A549 (cell line): ENCODE measurements around the gene RGL3. TPM values are rescaled to one million over a fixed set of nuclear protein-coding genes. Genes with fewer than 3 reads are reported as not detected.
"Not testable (repeated sequence)": the region's sequence is repeated elsewhere in the genome, so short reads cannot be mapped to it uniquely, and the experiment has no call there.

Source experiments
- ATAC-seq, 2 experiments: fragments of 200-7000 bp in 1 of 2; fragments of >200 bp in 1 of 2; cut with Nextera tagmentation in 1 of 2; cut with Tn5 transposase in 1 of 2; 3 replicates each; pipeline versions ENCODE4 v1.8.0 to v1.9.1; 2018 to 2020; ENCODE audit warnings: mild to moderate bottlenecking in 1 of 2, moderate library complexity in 1 of 2
- CTCF ChIA-PET: fragments of 300-600 bp; sonication (Branson Sonifier 250); formaldehyde crosslinking; extraction: SDS; loops from one replicate; lab custom pipeline; 2021; ENCODE audit warnings: antibody characterized with exemption, inconsistent platforms; lab: Yijun Ruan, JAX
- POLR2A ChIA-PET: fragments of 350-600 bp; formaldehyde crosslinking; extraction: SDS; loops from one replicate; lab custom pipeline; 2021; ENCODE audit warnings: antibody characterized with exemption, inconsistent platforms; lab: Yijun Ruan, JAX
- DNase-seq, 2 experiments: peaks; one replicate each; pipeline versions ENCODE4 v3.0.0 to v3.0.0-alpha.2; 2011 to 2016; ENCODE audit warnings: low read depth in 1 of 2, low spot score in 1 of 2
- FAIRE-seq: peaks from 2 replicates; lab custom pipeline; 2011; peaks lifted over from hg19 to GRCh38; lab: Jason Lieb, UNC
- H3K27ac ChIP-seq, 2 experiments: fragments of >200 bp; sonication (Bioruptor Twin); formaldehyde crosslinking; 3 replicates each; pipeline ENCODE4 v1.5.1; 2016 to 2017
- H3K4me1 ChIP-seq: fragments of >200 bp; sonication (Bioruptor Twin); formaldehyde crosslinking; 3 replicates; pipeline ENCODE4 v1.6.1; 2016
- H3K4me2 ChIP-seq: fragments of >200 bp; sonication (Bioruptor Twin); formaldehyde crosslinking; 3 replicates; pipeline ENCODE4 v1.6.1; 2016
- H3K4me3 ChIP-seq: fragments of >200 bp; sonication (Bioruptor Twin); formaldehyde crosslinking; 3 replicates; pipeline ENCODE4 v1.5.1; 2016
- H3K9me3 ChIP-seq: fragments of >200 bp; sonication (Bioruptor Twin); formaldehyde crosslinking; 3 replicates; pipeline ENCODE4 v1.6.1; 2016
- BCL3 ChIP-seq: fragments of >200 bp; sonication (Bioruptor Twin); formaldehyde crosslinking; IDR thresholded peaks from 3 replicates; pipeline ENCODE4 v1.6.1; 2016
- E2F6 ChIP-seq: IDR thresholded peaks from 2 replicates; pipeline ENCODE4 v1.6.1; 2012; ENCODE audit warnings: low read depth, borderline replicate concordance
- EHMT2 ChIP-seq: fragments of 200-600 bp; sonication (generic); IDR thresholded peaks from 2 replicates; pipeline ENCODE4 v1.6.1; 2016; ENCODE audit warnings: antibody characterized with exemption, low read depth, mild to moderate bottlenecking, moderate library complexity
- ELK1 ChIP-seq: fragments of 150-350 bp; IDR thresholded peaks from 2 replicates; pipeline ENCODE4 v1.6.1; 2014; ENCODE audit warnings: low read depth, mild to moderate bottlenecking, low read length
- FOXS1 ChIP-seq: fragments of 250-450 bp; sonication (Bioruptor Pico); IDR thresholded peaks from 2 replicates; pipeline ENCODE4 v1.5.0; 2020; ENCODE audit warnings: mild to moderate bottlenecking, moderate library complexity
- GATA3 ChIP-seq: IDR thresholded peaks from 2 replicates; pipeline ENCODE4 v1.6.1; 2012; ENCODE audit warnings: borderline replicate concordance
- HDAC2 ChIP-seq: fragments of 200-600 bp; sonication (generic); IDR thresholded peaks from 2 replicates; pipeline ENCODE4 v1.6.1; 2016
- HOXA7 ChIP-seq: fragments of 250-450 bp; sonication (Bioruptor Pico); IDR thresholded peaks from 2 replicates; pipeline ENCODE4 v1.5.0; 2020; ENCODE audit warnings: mild to moderate bottlenecking, moderate library complexity
- JUNB ChIP-seq: fragments of >200 bp; sonication (Bioruptor Twin); formaldehyde crosslinking; IDR thresholded peaks from 2 replicates; pipeline ENCODE4 v1.6.1; 2016
- KDM5A ChIP-seq: fragments of 200-600 bp; sonication (generic); IDR thresholded peaks from 2 replicates; pipeline ENCODE4 v1.6.1; 2016; ENCODE audit warnings: antibody characterized with exemption, mild to moderate bottlenecking
- MAX ChIP-seq: IDR thresholded peaks from 2 replicates; pipeline ENCODE4 v1.6.1; 2012
- MYC ChIP-seq: IDR thresholded peaks from 2 replicates; pipeline ENCODE4 v1.6.1; 2012; ENCODE audit warnings: mild to moderate bottlenecking, inconsistent platforms, low read length, improper control_type of control experiment, borderline replicate concordance
- NR3C1 ChIP-seq: fragments of >200 bp; sonication (Bioruptor Twin); formaldehyde crosslinking; IDR thresholded peaks from 3 replicates; pipeline ENCODE4 v1.6.1; 2017
- PHF8 ChIP-seq: fragments of 200-600 bp; sonication (generic); IDR thresholded peaks from 2 replicates; pipeline ENCODE4 v1.6.1; 2016; ENCODE audit warnings: low read depth, mild to moderate bottlenecking, antibody characterized with exemption, moderate library complexity, borderline replicate concordance
- RAD21 ChIP-seq, 2 experiments: fragments of >200 bp in 1 of 2; sonication (Bioruptor Twin) in 1 of 2; formaldehyde crosslinking in 1 of 2; IDR thresholded peaks in 1 of 2; conservative IDR thresholded peaks in 1 of 2; 2 replicates in 1 of 2; 3 replicates in 1 of 2; pipeline ENCODE4 v1.6.1; 2012 to 2018; ENCODE audit warnings: inconsistent platforms in 1 of 2
- RNF2 ChIP-seq: fragments of 200-600 bp; sonication (generic); IDR thresholded peaks from 2 replicates; pipeline ENCODE4 v1.6.1; 2016; ENCODE audit warnings: low read depth, mild to moderate bottlenecking, antibody characterized with exemption, moderate library complexity, borderline replicate concordance
- SMC3 ChIP-seq: fragments of >200 bp; sonication (Bioruptor Twin); formaldehyde crosslinking; IDR thresholded peaks from 3 replicates; pipeline ENCODE4 v1.6.1; 2018; ENCODE audit warnings: inconsistent platforms
- ZC3H11A ChIP-seq: fragments of 450-650 bp; IDR thresholded peaks from 2 replicates; pipeline ENCODE4 v1.6.1; 2014; ENCODE audit warnings: antibody characterized with exemption, mild to moderate bottlenecking
- ZFP36 ChIP-seq: fragments of 450-650 bp; IDR thresholded peaks from 2 replicates; pipeline ENCODE4 v1.6.1; 2014; ENCODE audit warnings: borderline replicate concordance; ENCODE audit not compliant: partially characterized antibody
- WGBS: methylation state at CpG from one replicate; pipeline ENCODE4 v1.1.6; 2017; ENCODE audit errors: missing lambda C conversion rate; 5-methylcytosine and 5-hydroxymethylcytosine counted together
- polyA plus RNA-seq, 4 experiments: library from polyadenylated mRNA; depleted of rRNA in 3 of 4; stranded (reverse); fragments of >200 nt; fragmentation: RNase III in 1 of 4; extraction: RNeasy Plus Mini Kit Qiagen cat#74134 plus additional on column Dnase treatment in 1 of 4; gene quantifications; 2 replicates in 3 of 4; 3 replicates in 1 of 4; pipeline ENCODE4 v1.2.3, GENCODE V29; 2011 to 2017

The RGL3 gene
- polyA plus RNA-seq, 2 of the 4 experiments (the other 2 are of a cell fraction): 1.5 to 3.7 TPM

- peak; percentile 49 to 63; a peak in 5 of 6 replicates for ATAC-seq
- ChIA-PET POLR2A (interaction anchor here (0.7 to 1.4 kb wide), 7 partner anchors 11 to 90 kb away, joined by 3 to 9 read pairs (median 3); partner anchors contain the start of genes CCDC159, EPOR, RGL3 and SWSAP1), CTCF (interaction anchor here (0.6 to 1.9 kb wide), 15 partner anchors 8 to 141 kb away, joined by 3 to 7 read pairs (median 4); partner anchors contain the start of gene RGL3)
- 0 out of 2 replicates have a peak, but pooled peaks have one; percentile 4 for TF ChIP-seq E2F6
- no peak for TF ChIP-seq FOXS1 (CRISPR knock-in tag)
- TF ChIP-seq MAX: no peak
- no peak for TF ChIP-seq GATA3
- DNase-seq: peak in 1 of 2 experiments; percentile 28
- peaks cover 13% of the 10 kb centered on the region; the same call in 2 of the 3 replicates for H3K4me1 ChIP-seq
- peak overlapping the region; percentile 95 for H3K4me2 ChIP-seq
- FAIRE-seq: no peak
- H3K27ac ChIP-seq: peak overlapping the region; percentile 66 to 89
- peak overlapping the region; percentile 46 for H3K4me3 ChIP-seq
- no peaks in the 10 kb centered on the region for H3K9me3 ChIP-seq
- WGBS: no CpG with 5 or more reads among the region's 9 CpGs
Measured at GRCh38 chr19:11434703-11435056, 15.6 kb upstream of the RGL3 start.

- H3K4me3 ChIP-seq, H3K4me2 ChIP-seq, DNase-seq, ATAC-seq, H3K27ac ChIP-seq, FAIRE-seq, H3K9me3 ChIP-seq, POLR2A ChIA-PET: not testable (repeated sequence)
- peaks cover 13% of the 10 kb centered on the region; the same call in 2 of the 3 replicates for H3K4me1 ChIP-seq
- CTCF ChIA-PET: interaction anchor here (0.7 to 7.1 kb wide), 2 partner anchors 52 to 988 kb away, joined by 3 to 34 read pairs; no protein-coding TSS in a partner anchor
- WGBS: 89% methylated on average over 3 of the region's 3 CpGs
Measured at GRCh38 chr19:11433526-11433925, 14.4 kb upstream of the RGL3 start.

- CTCF ChIA-PET: interaction anchor here (1.0 to 1.3 kb wide), 3 partner anchors 8 to 56 kb away, joined by 3 to 4 read pairs (median 3); partner anchors contain the start of genes ODAD3 and PRKCSH
- H3K4me3 ChIP-seq: no peak overlapping the region
- FAIRE-seq (no peak), ATAC-seq (no peak), DNase-seq (no peak)
- no peaks in the 10 kb centered on the region for H3K4me1 ChIP-seq
- 82% methylated on average over 16 of the region's 19 CpGs for WGBS
- POLR2A ChIA-PET: no interaction called here
- H3K27ac ChIP-seq: no peak overlapping the region
- no peaks in the 10 kb centered on the region for H3K9me3 ChIP-seq
- TF ChIP-seq JUNB: no peak
- TF ChIP-seq EHMT2: no peak
- no peak for TF ChIP-seq RAD21 (conservative IDR thresholded peaks at IDR 0.05 in 1 of 2, IDR thresholded peaks at IDR 0.05 in 1 of 2)
- no peak for TF ChIP-seq ELK1
- no peak for TF ChIP-seq RNF2
- TF ChIP-seq E2F6: no peak
- no peak for TF ChIP-seq SMC3
- no peak for TF ChIP-seq MAX
- no peak for TF ChIP-seq MYC
- TF ChIP-seq ZFP36: no peak
- no peak overlapping the region for H3K4me2 ChIP-seq
Measured at GRCh38 chr19:11426656-11427055, 7.5 kb upstream of the RGL3 start.

- ATAC-seq: no peak
- 84% methylated on average over 24 of the region's 28 CpGs for WGBS
- CTCF ChIA-PET: interaction anchor here (1.0 kb wide), 2 partner anchors 9 to 43 kb away, joined by 3 to 4 read pairs; partner anchors contain the start of genes ODAD3 and PRKCSH
- POLR2A ChIA-PET: no interaction called here
- no peak overlapping the region for H3K27ac ChIP-seq
- DNase-seq: no peak
- H3K9me3 ChIP-seq: no peaks in the 10 kb centered on the region
- no peaks in the 10 kb centered on the region for H3K4me1 ChIP-seq
- no peak overlapping the region for H3K4me3 ChIP-seq
- FAIRE-seq: no peak
- H3K4me2 ChIP-seq: no peak overlapping the region
- no peak for TF ChIP-seq PHF8
- no peak for TF ChIP-seq HDAC2
- TF ChIP-seq HOXA7: no peak
- no peak for TF ChIP-seq ZC3H11A
- TF ChIP-seq KDM5A: no peak
- TF ChIP-seq MYC: no peak
- TF ChIP-seq ELK1: no peak
- TF ChIP-seq JUNB: no peak
- no peak for TF ChIP-seq BCL3
- no peak for TF ChIP-seq NR3C1
- TF ChIP-seq ZFP36: no peak
- no peak for TF ChIP-seq E2F6
Measured at GRCh38 chr19:11425719-11426457, 6.8 kb upstream of the RGL3 start.
